HCT116 (cell line): ENCODE data around the gene FMO4. TPM values are rescaled to one million over a fixed set of nuclear protein-coding genes. Genes with fewer than 3 reads are reported as not detected.

ENCODE experiments used
- ATAC-seq: fragments of 200-7000 bp; cut with Tn5 transposase; 2 replicates; pipeline ENCODE4 v1.9.1; 2020; ENCODE audit warnings: mild to moderate bottlenecking, moderate library complexity
- BruUV-seq: library from RNA; stranded (reverse); fragments of 400-500 nt; replicated peaks from 2 replicates; lab custom pipeline; 2021; lab: Mats Ljungman, UMichigan
- CTCF ChIA-PET: fragments of 300-600 bp; sonication (Branson Sonifier 250); formaldehyde crosslinking; loops from one replicate; lab custom pipeline; 2021; ENCODE audit warnings: antibody characterized with exemption; lab: Charles Lee
- POLR2A ChIA-PET: fragments of 300-600, 350-600 bp; sonication (Branson Sonifier 250); formaldehyde crosslinking; loops from one replicate; lab custom pipeline; 2021; ENCODE audit warnings: antibody characterized with exemption; lab: Charles Lee
- RAD21 ChIA-PET, 2 experiments: fragments of 300-600 bp; sonication (Branson Sonifier 250); formaldehyde crosslinking; loops; one replicate each; lab custom pipeline; 2023; ENCODE audit warnings: low total read pairs in 2 of 2; ENCODE audit not compliant: uncharacterized antibody in 2 of 2, unreplicated experiment in 2 of 2, low non-redundant PET in 1 of 2; lab: Charles Lee
- DNase-seq: peaks from one replicate; pipeline ENCODE4 v3.0.0-alpha.2; 2010; ENCODE audit warnings: low read depth, low spot score
- H2AFZ ChIP-seq: fragments of 200-600 bp; shearing (Covaris generic), sonication (generic); 2 replicates; pipeline ENCODE4 v1.6.1; 2017; ENCODE audit warnings: low read depth, mixed run types, mixed read lengths, antibody characterized with exemption, low read length; ENCODE audit not compliant: poor library complexity, severe bottlenecking
- H3K27ac ChIP-seq: 2 replicates; pipeline ENCODE4 v1.5.1; 2012; ENCODE audit warnings: low read depth, low read length
- H3K27me3 ChIP-seq: fragments of 200-600 bp; sonication (generic); 2 replicates; pipeline ENCODE4 v1.6.1; 2016; ENCODE audit warnings: mixed run types, low read length, mixed read lengths; ENCODE audit not compliant: insufficient read depth
- H3K36me3 ChIP-seq, 2 experiments: fragments of 200-500 bp in 1 of 2; fragments of 200-600 bp in 1 of 2; sonication (Bioruptor generic) in 1 of 2; sonication (generic) in 1 of 2; 2 replicates each; pipeline versions ENCODE4 v1.5.1 to v1.6.1; 2014 to 2016; ENCODE audit warnings: low read length in 2 of 2, inconsistent platforms in 1 of 2, mixed read lengths in 1 of 2, mixed run types in 1 of 2; ENCODE audit not compliant: insufficient read depth in 2 of 2, control insufficient read depth in 1 of 2
- H3K4me1 ChIP-seq, 2 experiments: fragments of 200-600 bp in 1 of 2; sonication (generic) in 1 of 2; 2 replicates each; pipeline versions ENCODE4 v1.5.1 to v1.6.1; 2012 to 2017; ENCODE audit warnings: low read length in 2 of 2, inconsistent platforms in 1 of 2, mild to moderate bottlenecking in 1 of 2, mixed read lengths in 1 of 2, mixed run types in 1 of 2, moderate library complexity in 1 of 2; ENCODE audit not compliant: insufficient read depth in 2 of 2, control insufficient read depth in 1 of 2
- H3K4me2 ChIP-seq: fragments of 200-600 bp; sonication (generic); 2 replicates; pipeline ENCODE4 v1.6.1; 2017; ENCODE audit warnings: mixed run types, low read length, mixed read lengths
- H3K4me3 ChIP-seq, 2 experiments: fragments of 200-600 bp in 1 of 2; sonication (generic) in 1 of 2; replicated peaks in 1 of 2; 2 replicates each; pipeline ENCODE4 v1.5.1; 2011 to 2016; ENCODE audit warnings: low read length in 2 of 2, control low read depth in 1 of 2, low read depth in 1 of 2, mild to moderate bottlenecking in 1 of 2, mixed read lengths in 1 of 2, mixed run types in 1 of 2
- H3K79me2 ChIP-seq: fragments of 200-600 bp; sonication (generic); 2 replicates; pipeline ENCODE4 v1.6.1; 2017; ENCODE audit warnings: mild to moderate bottlenecking, mixed run types, low read length, moderate library complexity, mixed read lengths; ENCODE audit not compliant: insufficient read depth
- H3K9ac ChIP-seq: fragments of 200-600 bp; sonication (generic); 2 replicates; pipeline ENCODE4 v1.6.1; 2016; ENCODE audit warnings: low read length, mixed read lengths
- H3K9me2 ChIP-seq: fragments of 200-600 bp; sonication (generic), shearing (Covaris generic); 2 replicates; pipeline ENCODE4 v1.6.1; 2017; ENCODE audit warnings: mixed run types, mild to moderate bottlenecking, moderate library complexity; ENCODE audit not compliant: insufficient read depth
- H3K9me3 ChIP-seq, 2 experiments: fragments of 200-500 bp in 1 of 2; fragments of 200-600 bp in 1 of 2; sonication (Bioruptor generic) in 1 of 2; sonication (generic) in 1 of 2; 2 replicates each; pipeline ENCODE4 v1.6.1; 2014 to 2017; ENCODE audit warnings: low read length in 2 of 2, mixed read lengths in 2 of 2, inconsistent platforms in 1 of 2, low read depth in 1 of 2, mild to moderate bottlenecking in 1 of 2, mixed run types in 1 of 2, moderate library complexity in 1 of 2; ENCODE audit not compliant: control insufficient read depth in 1 of 2, insufficient read depth in 1 of 2
- H4K20me1 ChIP-seq: fragments of 200-600 bp; sonication (generic), shearing (Covaris generic); 2 replicates; pipeline ENCODE4 v1.6.1; 2017; ENCODE audit warnings: mixed run types, mild to moderate bottlenecking, moderate library complexity; ENCODE audit not compliant: insufficient read depth
- ATF3 ChIP-seq: IDR thresholded peaks from 2 replicates; pipeline ENCODE4 v1.6.1; 2012
- CBX3 ChIP-seq: IDR thresholded peaks from 2 replicates; pipeline ENCODE4 v1.6.1; 2012; ENCODE audit warnings: low read depth
- CEBPB ChIP-seq: IDR thresholded peaks from 2 replicates; pipeline ENCODE4 v1.6.1; 2012; ENCODE audit warnings: low read depth
- FOSL1 ChIP-seq: IDR thresholded peaks from 2 replicates; pipeline ENCODE4 v1.6.1; 2012; ENCODE audit warnings: low read depth
- POLR2AphosphoS5 ChIP-seq: IDR thresholded peaks from 2 replicates; pipeline ENCODE4 v1.6.1; 2011; ENCODE audit warnings: mild to moderate bottlenecking, low read depth, low read length, moderate library complexity
- TCF7L2 ChIP-seq: IDR thresholded peaks from 2 replicates; pipeline ENCODE4 v1.7.0; 2011; ENCODE audit warnings: borderline replicate concordance, inconsistent platforms; ENCODE audit not compliant: insufficient read depth, insufficient read length; ENCODE audit errors: extremely low read depth
- ZBTB33 ChIP-seq: IDR thresholded peaks from 2 replicates; pipeline ENCODE4 v1.6.1; 2011; ENCODE audit warnings: mild to moderate bottlenecking, low read length, moderate library complexity; ENCODE audit not compliant: insufficient replicate concordance; ENCODE audit errors: extremely low read depth
- ZFX ChIP-seq: fragments of 450-650 bp; IDR thresholded peaks from 2 replicates; pipeline ENCODE4 v1.6.1; 2017
- ZNF274 ChIP-seq: fragments of 200-500 bp; sonication (Bioruptor generic); IDR thresholded peaks from 2 replicates; pipeline ENCODE4 v1.6.1; 2014; ENCODE audit warnings: mild to moderate bottlenecking, low read depth, low read length, inconsistent platforms
- intact Hi-C: fragments of 100-400 bp; cut with micrococcal nuclease; formaldehyde crosslinking; loops from 2 replicates; pipeline ENCODE4 v1.10.0; 2022
- total RNA-seq: library from RNA; stranded (reverse); gene quantifications from one replicate; pipeline ENCODE4 v1.2.1, GENCODE V29; 2021; ENCODE audit not compliant: unreplicated experiment

The FMO4 gene
- total RNA-seq, 1 experiment from 2014 or later: 1.4 TPM

DNA sequence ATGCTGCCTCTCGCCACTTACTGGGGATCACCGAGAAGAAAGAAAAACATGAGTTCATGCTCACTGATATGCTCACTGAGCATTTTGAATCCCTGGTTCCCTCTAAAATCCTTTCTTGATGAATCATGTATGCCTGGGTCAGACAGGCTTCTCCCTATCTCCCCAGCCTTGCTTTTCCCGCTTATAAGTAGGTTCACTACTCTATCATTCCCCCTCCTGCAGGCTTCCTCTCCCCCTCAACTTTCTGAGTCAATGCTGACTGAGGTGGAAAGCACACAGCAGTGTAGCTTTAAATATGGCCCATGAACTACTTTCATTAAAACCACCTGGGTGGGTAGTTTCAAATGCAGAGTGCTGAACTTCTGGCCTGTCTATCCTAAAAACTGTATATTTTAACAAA, 41.7 kb downstream of the FMO4 start:
- H3K4me1 ChIP-seq: no peaks in the 10 kb centered on the region
- DNase-seq: no peak
- no peaks in the 10 kb centered on the region; the same call in 1 of the 2 replicates for H4K20me1 ChIP-seq
- no peak overlapping the region for H3K27ac ChIP-seq
- H3K27me3 ChIP-seq: no peaks in the 10 kb centered on the region
- intact Hi-C loops: no loop called here
- CTCF ChIA-PET: no interaction called here
- POLR2A ChIA-PET: no interaction called here
- no peaks in the 10 kb centered on the region for H3K36me3 ChIP-seq
- H2AFZ ChIP-seq: no peak overlapping the region
- no peak overlapping the region for H3K4me3 ChIP-seq
- ATAC-seq: no peak
- no peaks in the 10 kb centered on the region for H3K9me2 ChIP-seq
- no peaks in the 10 kb centered on the region for H3K9me3 ChIP-seq
- TF ChIP-seq FOSL1 (no peak), POLR2AphosphoS5 (no peak), ZBTB33 (no peak), ZFX (no peak), ZNF274 (no peak), CBX3 (no peak), TCF7L2 (no peak), CEBPB (no peak), ATF3 (no peak)
- BruUV-seq: no TSS peak
- H3K79me2 ChIP-seq: no peaks in the 10 kb centered on the region
- H3K9ac ChIP-seq: no peak overlapping the region
- no peak overlapping the region for H3K4me2 ChIP-seq
- RAD21 ChIA-PET: no interaction called here
